ENCODE data around the gene CHRNA4.

The CHRNA4 gene

GRCh38 chr20:63360850-63361518 is at the start of gene CHRNA4:
Gene CHRNA4, minus strand, starts transcription at chr20:63361349. Its CDS starts 184 bp downstream, at chr20:63361165.
- TF ChIP-seq, protein P1, sequence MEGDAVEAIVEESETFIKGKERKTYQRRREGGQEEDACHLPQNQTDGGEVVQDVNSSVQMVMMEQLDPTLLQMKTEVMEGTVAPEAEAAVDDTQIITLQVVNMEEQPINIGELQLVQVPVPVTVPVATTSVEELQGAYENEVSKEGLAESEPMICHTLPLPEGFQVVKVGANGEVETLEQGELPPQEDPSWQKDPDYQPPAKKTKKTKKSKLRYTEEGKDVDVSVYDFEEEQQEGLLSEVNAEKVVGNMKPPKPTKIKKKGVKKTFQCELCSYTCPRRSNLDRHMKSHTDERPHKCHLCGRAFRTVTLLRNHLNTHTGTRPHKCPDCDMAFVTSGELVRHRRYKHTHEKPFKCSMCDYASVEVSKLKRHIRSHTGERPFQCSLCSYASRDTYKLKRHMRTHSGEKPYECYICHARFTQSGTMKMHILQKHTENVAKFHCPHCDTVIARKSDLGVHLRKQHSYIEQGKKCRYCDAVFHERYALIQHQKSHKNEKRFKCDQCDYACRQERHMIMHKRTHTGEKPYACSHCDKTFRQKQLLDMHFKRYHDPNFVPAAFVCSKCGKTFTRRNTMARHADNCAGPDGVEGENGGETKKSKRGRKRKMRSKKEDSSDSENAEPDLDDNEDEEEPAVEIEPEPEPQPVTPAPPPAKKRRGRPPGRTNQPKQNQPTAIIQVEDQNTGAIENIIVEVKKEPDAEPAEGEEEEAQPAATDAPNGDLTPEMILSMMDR (IDR thresholded peaks at IDR 0.05; ENCODE audit: low read depth, low read length, missing control alignments) = no peak
- H3K4me3 ChIP-seq (ENCODE audit: low read depth, low read length) = no peak within 1 kb of the TSS
- no peak for DNase-seq (ENCODE audit: low read depth)

GRCh38 chr20:63409834-63410435 is 48.8 kb upstream of the CHRNA4 start:
- H3K4me3 ChIP-seq (ENCODE audit: low read depth, low read length) = no peak overlapping the region
- DNase-seq (ENCODE audit: low read depth) = no peak
- TF ChIP-seq, protein P1 (IDR thresholded peaks at IDR 0.05; ENCODE audit: low read depth, low read length, missing control alignments) = no peak

- no peak overlapping the region for H3K4me3 ChIP-seq (ENCODE audit: low read depth, low read length)
- TF ChIP-seq, protein P1 (IDR thresholded peaks at IDR 0.05; ENCODE audit: low read depth, low read length, missing control alignments) = no peak
- no peak for DNase-seq (ENCODE audit: low read depth)
These were observed 48.1 kb upstream of the CHRNA4 start for GRCh38 chr20:63409066-63409833.

GRCh38 chr20:63408684-63409046 is 47.5 kb upstream of the CHRNA4 start:
- TF ChIP-seq, protein P1 (IDR thresholded peaks at IDR 0.05; ENCODE audit: low read depth, low read length, missing control alignments) = no peak
- no peak for DNase-seq (ENCODE audit: low read depth)
- H3K4me3 ChIP-seq (ENCODE audit: low read depth, low read length) = no peak overlapping the region

DNA sequence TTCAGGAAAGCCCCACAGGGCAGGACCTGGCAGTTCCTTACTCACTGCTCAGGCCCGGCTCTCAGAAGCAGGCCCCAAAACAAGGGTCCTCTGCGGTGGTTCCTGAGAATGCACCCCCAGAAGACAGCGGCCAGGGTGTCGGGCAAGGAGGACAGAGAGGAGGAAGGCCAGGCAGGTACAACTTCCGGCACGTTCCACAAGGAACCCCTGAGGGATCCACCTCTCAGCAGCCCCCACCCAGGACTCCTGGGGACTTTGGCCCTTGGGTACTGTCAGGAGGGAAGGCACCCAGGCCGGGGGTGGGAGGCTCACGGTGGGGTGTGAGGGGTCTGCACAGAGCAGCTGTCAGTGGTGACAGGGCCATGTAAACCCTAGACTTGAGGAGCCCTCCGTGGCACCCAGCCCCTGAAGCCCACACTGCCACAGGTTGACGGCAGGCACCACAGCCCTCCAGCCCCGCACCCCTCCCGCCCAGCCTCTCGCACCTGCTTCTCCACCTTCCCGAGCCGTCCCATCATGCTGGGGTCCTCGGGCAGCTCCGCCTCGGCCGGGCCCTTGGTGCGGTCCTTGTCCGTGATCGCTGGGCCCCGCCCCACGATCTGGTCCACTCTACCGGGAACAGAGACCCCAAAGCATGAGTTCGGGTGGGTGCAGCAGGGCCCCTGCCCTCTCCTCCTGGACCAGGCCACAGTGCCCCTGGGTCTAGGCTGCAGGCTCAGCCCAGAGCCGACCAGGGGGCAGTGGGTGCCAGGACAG is 47.0 kb upstream of the CHRNA4 start:
- DNase-seq (ENCODE audit: low read depth) = no peak
- no peak overlapping the region for H3K4me3 ChIP-seq (ENCODE audit: low read depth, low read length)
- TF ChIP-seq, protein P1 (IDR thresholded peaks at IDR 0.05; ENCODE audit: low read depth, low read length, missing control alignments) = no peak

DNA sequence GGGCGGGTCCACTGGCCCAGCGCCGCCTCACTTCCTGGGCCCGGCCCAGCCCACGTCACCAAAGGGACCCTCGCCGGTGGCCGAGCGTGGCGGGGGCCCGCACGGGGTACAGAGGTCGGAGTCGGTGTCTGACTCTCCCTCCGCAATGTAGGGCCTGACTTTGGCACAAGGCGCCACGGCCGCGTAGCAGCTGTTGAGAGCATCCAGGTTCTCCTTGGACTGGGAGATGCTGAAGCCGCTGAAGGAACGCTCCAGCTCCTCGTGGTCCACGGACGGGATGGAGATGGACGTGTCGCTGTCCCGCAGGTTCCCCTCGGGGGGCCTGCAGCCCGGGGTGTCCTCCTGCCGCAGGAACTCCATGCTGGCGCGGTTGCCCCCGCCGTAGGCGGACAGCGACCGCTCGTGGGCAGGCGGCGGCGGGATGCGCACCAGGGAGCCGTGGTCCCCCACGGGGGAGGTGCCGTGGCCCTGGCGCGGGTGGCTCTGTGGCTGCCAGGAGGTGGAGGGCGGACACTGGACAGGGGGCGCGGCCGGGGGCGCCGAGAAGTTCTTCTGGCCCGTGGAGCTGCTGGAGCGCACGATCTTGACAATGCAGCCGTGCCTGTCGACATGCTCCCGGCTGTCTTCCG is 45.6 kb upstream of the CHRNA4 start:
- TF ChIP-seq, protein P1 (IDR thresholded peaks at IDR 0.05; ENCODE audit: low read depth, low read length, missing control alignments) = no peak
- H3K4me3 ChIP-seq (ENCODE audit: low read depth, low read length) = no peak overlapping the region
- DNase-seq (ENCODE audit: low read depth) = no peak

Data from GM12864 (cell line).